NCI-H82 treated with DMSO at 0.1 percent for 48 hours (cell line): ENCODE measurements around the gene MTHFS.
"Not testable (repeated sequence)": the region's sequence is repeated elsewhere in the genome, so short reads cannot be mapped to it uniquely, and the experiment has no call there.

Experiments used
- DNase-seq: peaks from one replicate; lab custom pipeline; 2025; ENCODE audit not compliant: unreplicated experiment; lab: John Stamatoyannopoulos, UW

The MTHFS gene

DNA sequence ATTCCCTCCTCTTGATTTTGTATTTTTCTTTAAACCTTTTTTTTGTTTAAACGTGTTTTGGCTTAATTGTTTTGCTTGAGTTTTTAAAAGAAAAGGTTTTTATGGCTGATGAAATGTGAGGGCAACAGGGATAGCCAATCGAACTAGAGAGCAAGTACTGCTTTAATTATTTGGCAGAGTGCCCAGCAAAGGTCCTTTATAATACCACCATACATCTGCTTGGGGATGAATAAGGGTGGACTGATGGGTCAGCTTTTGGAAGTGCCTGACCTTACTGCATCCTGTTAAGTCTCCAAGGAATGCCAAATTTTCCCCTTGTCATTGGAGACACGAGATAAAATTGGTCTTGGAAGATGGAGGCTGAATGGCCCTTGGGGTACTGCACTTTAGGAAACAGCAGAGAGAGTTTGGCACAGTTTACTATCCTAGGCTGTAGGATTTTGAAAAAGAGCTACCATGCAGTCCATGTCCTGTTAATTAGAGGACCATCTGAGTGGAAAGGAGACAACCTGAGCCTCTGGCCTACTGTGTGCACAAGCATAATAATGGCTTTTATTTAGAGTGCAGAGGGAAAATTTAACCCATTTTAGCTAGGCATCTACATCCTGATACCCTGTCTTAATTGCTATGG, 19.8 kb upstream of the MTHFS start:
- no peak for DNase-seq

DNA sequence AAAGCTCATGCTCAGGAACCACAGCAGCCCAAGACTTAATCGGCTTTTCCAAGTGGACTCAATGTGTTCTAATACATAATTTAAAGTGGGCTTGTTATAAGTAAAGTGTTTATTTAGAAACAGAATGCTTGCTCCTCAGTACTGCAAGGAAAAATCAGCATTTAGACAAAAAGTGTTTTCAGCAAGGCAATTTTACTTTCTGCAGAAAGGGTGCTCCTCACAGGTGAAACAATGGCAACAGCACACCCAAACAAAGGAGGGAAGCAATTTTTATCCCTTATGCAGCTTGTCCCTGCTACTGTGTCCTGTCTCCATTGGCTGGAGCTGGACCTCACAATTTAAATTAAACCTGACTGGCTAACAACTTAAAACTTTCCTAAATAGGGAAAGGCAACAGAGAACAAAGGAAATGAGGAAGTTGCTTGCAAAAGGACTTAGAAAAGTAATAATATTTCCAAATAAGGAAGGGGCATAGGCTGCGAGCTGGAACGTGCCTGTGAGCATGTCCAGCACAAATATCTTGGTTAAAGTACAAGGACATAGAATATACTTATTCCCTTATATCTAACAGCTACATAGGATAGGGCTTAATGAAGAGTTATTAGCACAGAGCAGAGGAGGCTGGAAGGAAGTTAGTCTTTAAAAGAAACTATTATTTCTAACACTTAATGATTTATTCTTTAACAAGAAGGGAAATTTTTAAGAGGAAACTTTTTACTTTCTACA, 19.1 kb upstream of the MTHFS start:
- not testable (repeated sequence) for DNase-seq

DNA sequence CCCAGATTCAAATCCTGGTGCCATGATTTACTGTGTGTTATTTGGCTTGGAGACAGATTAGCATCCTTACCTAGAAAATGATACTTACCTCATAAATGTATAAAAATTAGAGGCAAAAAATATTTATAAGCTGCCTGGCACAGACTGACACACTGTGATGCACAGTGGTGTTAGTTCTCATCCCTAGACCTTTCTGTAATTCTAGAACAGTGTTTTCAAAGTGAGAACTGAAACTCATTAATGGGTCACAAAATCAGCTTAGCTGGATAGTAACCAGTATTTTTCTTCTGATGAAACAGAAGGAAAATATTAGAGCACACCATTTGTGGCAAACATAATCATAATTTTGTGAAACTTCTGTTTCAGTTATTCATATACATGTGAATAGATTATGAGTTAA, 17.9 kb upstream of the MTHFS start:
- no peak for DNase-seq

DNA sequence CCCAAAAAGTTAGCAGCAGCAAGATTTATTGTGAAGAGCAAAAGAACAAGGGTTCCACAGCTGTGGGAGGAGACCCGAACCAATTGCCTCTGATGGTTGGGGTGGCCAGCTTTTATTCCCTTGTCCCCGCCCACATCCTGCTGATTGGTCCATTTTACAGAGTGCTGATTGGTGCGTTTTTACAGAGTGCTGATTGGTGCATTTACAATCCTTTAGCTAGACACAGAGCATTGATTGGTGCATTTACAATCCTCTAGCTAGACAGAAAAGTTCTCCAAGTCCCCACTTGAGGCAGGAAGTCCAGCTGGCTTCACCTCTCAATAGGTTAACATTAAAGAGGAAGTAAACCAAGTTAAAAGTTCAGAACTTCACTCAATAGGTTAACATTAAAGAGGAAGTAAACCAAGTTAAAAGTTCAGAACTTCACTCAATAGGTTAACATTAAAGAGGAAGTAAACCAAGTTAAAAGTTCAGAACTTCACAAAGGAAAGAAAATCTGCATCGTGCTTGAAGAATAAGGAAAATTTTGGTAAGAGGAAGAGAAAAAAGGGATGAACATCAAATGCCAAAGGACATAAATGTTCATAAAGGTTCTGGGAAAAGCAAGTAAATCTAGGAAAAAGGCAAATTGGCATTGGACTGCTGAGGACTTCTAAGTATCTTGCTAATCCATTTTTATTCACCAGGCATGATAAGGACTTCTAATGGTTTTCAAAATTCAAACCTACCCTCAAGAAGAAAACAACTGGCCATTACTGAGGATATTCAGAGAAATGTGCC, 12.9 kb upstream of the MTHFS start:
- DNase-seq = not testable (repeated sequence)

DNA sequence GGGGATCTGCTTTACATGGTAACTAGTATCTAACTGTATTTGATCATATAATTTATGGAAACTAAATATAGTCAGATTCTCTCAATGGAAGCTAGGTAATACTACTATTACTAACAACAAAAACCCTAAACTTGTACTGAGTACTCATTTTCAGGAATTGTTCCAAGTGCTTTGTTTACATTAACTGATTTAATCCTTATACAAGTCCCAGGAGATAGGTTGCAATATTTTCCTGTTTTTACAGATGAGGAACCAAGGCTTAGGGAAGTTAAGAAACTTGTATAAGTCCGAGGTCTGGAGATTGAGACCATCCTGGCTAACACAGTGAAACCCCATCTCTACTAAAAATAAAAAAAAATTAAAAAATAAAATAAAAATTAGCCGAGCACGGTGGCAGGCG, 7.5 kb upstream of the MTHFS start:
- DNase-seq = no peak

DNA sequence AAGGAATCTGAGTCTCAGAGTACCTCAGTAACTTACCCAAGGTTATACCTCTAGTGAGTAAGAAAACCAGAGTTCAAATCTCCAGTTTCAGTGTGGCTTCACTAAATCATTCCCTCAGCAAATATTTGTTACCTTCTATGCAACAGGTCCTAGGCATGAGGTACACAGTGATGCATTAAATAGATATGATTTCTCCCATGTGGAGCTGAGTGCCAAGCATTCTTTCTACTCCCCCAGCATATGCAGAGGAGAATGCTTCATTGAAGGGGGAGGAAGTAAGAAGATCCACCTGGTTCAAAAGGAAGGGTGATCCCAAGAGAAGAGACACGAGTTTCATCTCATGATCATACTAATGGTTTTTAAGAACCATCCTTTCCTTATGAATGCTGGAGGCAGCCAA, 6.8 kb upstream of the MTHFS start:
- DNase-seq = no peak

DNA sequence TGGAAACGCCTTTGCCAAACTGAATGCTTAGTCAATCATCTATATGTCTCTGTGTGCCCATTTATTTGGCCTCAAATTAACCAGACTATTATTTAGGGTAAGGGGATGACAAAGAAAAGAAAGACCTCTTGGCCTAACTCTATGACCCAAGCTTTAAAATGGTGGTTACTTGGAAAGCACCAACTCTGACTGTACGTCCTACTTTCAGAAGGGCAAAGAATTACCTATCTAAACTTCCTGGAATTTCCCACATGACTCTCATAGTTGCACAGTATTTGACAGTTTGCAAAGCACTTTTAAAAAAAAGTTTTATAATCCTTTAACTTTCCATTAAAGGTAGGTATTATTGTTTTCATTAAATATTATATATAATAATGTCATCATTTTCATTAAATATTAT, 6.3 kb upstream of the MTHFS start:
- no peak for DNase-seq

DNA sequence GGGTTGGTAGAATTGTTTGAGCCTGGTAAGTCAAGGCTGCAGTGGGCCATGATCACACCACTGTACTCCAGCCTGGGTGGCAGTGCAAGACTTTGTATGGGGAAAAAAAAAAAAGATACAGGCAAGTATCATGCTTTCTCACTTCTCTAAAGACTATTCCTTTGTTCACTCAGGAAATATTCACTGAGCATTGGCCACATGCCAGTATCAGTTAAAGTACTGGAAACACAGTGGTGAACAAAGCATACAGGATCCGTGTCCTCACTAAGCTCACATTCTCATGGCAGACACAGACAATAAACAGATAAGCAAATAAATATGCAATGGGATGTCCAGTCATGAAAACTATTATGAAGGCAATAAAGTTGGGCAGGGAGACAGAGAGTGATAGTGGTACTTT, 5.1 kb upstream of the MTHFS start:
- no peak for DNase-seq

DNA sequence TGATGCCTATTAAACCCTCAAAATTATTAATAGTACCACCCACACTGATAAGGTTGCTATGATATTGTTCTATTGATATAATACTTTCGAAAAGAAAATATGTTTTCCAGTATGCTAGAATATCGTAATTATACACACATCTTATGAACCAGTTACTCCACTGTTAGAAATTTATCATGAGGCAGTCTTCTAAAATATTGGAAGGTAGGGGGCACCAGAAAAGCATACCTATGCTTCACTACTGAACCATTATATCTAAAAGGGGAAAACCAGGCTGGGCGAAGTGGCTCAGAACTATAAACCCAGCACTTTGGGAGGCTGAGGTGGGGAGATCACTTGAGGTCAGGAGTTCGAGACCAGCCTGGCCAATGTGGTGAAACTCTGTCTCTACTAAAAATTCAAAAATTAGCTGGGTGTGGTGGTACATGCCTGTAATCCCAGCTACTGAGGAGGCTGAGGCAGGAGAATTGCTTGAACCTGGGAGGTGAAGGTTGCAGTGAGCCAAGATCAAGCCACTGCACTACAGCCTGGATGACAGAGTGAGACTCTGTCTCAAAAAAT, 4.1 kb upstream of the MTHFS start:
- DNase-seq = not testable (repeated sequence)

DNA sequence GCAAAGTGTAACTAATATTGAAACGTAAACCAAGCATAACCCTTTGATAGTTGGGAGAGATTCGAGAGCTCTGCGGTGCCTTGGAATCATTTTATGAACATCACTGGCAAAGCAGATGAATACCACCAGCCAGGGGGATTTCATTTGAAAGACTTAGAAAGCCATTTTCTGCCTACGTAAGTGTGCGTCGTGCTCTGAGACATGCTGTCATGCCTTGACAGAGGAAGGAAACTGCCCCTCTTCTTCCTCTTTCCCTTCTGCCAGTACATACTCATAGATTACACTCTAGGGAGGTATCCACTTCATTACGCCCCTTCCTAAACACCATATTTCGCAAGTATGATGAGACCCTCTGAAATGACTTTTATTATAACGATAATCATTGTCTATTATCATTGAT, 3.3 kb upstream of the MTHFS start:
- DNase-seq = no peak

DNA sequence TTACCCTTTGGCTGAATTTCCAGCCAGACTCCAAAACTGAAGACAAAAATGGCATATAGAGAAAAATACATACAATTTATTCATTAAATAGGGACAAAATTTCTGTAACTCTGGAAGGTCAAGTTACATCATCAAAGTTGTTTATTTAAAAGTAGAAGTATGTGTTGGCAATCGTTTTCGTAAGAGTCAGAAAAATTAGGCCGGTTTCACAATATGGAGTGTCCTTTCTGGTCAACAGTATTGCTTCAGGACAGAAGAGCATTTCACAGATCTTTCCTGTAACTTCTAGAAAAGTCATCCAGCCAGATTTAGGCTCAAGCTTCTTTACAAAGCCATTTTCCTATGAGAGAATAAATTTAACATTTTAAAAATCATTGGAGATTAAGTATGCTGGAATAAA, 2.0 kb upstream of the MTHFS start:
- not testable (repeated sequence) for DNase-seq

DNA sequence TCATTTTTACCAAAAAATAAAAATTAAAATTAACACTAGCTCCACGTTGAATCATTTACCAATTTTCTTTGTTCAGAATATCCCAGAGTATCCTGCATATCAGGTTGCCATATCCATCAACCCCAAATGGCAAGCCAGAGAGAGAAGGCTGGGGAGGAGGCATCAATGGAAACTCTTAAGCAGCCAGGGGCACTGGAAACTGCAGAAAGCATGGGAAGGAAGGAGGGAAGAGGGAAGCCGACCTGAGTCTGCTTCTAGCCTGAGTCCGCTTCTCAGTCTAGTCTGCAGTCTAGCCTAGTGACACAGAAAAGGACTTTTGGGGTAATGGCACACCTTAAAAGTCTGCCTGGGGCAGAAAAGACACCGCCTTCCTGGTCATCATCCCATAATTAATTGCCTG, 1.6 kb upstream of the MTHFS start:
- no peak for DNase-seq

DNA sequence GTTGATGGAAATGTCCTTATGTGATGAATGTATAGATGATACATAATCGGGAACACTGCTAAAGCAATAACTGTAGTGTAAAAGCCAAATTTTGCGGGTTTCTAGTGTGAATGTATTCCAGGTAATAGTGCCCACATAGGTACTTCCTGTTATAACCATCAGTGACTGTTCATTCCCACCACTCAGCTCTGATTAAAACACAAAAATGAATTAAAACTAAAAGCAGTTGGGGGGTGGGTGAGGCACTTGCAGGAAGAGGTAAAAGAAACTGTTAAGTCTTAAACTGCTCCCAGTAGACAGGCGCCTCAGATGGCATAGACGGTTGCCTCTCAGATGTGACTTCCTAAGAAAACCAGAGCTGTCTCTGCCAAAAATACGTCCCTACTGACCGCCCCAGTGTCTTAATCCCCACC, 893 bp upstream of the MTHFS start:
- no peak for DNase-seq

DNA sequence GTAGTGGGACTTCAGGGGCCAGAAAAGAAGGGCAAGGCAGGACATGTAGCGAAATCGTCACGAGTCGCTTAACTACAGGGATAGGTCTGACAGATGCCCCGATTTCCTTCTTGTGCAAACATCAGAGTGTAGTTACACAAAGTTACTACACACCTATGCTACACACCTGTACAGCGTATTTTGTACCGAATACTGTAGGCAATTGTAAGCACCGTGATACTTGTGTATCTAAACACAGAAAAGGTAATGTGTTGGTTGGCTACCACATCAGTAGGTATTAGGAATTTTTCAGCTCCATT, 515 bp upstream of the MTHFS start:
- no peak for DNase-seq

DNA sequence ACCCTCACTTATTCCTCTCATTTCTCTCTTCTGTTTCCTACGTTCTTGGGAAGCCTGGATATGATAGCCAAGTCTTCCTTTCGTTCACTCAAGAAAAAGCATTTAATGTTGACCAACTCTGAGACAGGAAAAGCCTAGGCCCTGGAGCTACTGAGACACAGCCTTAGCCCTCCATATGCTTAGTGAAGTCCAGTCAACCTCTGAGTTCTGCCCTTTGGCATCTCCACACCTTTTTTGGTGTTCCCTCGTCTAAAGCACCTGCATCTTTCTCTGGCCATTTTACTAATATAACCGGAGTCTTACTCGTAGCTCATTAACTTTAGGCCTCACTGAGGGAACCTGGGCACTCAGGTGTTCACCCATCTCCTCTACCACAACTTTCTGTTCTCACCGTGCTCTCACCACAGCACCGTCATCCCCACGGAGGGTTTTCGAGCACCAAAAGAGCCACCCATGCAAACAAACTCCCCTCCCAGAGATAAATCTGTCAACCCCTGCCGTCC, 632 bp downstream of the MTHFS start:
- DNase-seq = no peak

DNA sequence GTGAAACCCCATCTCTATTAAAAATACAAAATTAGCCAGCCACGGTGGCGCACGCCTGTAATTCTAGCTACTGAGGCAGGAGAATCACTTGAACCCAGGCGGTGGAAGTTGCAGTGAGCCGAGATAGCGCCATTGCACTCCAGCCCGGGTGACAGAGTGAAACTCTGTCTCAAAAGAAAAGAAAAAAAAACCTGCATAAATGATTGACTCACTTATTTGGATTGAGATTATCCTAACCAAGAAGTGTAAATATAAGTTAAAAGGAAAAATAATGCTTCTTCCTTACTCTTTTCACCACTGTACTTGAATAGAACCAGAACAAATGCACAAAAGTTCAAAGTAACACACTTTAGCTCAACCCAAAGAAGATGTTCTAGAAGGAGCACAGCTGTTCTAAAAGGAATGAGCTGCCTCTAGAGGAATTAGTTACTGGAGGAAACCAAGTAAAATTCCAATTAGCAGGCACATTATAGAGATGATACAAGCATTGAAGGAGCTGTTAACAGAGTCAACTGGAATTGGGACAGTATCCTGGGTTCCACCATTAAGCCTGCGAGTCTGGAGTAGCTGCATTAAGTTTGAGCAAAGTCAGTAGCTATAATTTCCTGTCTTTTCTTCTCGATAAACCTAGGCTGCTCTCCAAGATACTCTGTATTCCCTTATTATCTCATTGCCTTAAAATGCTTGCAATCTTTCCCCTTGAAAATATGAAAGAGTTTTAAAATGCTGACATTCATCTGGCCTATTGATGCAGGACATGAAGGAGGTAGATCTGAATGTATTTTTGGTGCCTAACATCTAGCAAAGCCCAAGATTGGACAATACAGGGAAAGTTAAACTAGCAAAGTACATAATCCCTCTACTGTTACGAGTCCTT, 9.5 kb downstream of the MTHFS start:
- DNase-seq = no peak

DNA sequence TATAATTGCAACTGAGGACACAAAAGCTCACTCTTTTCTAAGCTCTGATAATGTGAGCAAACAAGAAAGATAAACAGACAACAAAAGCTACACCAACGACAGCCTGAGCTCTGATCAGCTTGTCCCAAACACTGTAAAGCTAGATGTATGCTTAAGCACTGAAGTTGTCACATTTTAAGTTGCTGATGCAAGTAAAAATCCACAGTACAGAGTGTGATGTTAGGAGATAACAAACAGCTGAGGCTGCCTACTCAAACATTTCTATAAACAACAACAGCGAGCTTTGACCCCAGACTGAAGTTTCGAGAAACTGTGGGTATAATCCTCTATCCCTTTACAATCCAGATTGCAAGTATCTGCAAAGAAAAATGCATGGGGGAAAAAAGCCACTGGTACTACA, 10.7 kb downstream of the MTHFS start:
- DNase-seq = no peak

DNA sequence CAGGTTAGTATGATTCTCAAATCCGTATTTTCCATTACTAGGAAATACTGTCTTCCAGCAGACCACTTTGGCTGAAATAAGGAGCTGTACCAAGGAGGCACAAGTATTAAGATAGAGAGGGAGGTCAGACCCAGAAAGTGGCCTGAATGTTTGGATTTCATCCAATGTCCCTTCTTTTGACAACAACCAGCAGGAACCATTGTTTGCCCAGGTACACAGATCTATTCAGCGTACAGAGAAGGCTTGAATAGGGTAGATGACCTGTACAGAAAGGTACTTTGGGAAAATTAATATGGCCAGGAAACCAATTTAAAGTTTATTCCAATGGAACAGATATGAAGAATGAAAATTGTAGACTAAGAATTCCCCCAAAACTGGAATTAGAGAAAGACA, 12.6 kb downstream of the MTHFS start:
- no peak for DNase-seq

DNA sequence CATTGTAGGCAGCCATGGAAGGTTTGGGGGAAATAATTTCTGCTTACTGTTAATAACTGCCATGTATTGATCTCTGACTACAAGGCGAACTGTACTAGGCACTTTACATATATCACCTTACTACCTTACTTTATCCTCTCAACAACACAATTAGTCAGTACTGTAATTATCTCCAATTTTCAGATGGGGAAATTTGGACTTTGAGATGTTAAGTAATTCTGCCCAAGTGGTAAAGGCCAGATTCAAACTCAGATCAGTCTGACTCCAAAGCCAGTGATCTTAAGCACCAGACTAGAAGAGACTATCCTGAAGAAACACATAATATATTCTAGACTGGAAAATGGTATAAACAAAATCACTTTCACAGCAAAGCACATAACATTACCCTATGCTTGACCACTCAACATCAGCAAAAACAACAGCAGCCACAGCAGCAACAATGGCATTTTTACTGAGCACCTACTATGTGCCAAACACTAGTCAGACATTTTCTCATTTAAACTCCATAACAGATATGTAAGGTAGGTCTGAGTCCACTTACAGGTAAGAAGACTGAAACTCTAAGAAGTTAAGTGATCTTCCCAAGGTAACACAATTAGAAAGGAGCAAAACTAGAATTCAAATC, 13.1 kb downstream of the MTHFS start:
- no peak for DNase-seq

DNA sequence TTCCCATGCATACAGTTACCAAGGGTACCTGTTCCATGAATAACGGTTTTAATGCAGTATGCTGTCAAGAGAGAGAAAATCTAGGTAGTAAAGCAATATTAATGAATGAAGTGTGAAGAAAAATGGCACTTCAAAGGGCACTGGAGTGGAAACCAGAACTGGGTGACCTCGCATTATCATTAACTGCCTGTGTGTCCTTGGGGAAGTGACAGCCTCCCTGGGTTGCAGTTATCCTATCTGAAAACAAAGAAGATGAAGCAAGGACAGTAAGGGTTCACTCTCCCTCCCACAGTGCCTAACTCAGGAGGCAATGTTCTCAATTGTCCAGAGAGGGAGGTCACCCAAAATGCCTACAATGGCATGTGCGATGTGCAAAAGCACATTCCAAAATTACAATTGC, 15.1 kb downstream of the MTHFS start:
- no peak for DNase-seq

DNA sequence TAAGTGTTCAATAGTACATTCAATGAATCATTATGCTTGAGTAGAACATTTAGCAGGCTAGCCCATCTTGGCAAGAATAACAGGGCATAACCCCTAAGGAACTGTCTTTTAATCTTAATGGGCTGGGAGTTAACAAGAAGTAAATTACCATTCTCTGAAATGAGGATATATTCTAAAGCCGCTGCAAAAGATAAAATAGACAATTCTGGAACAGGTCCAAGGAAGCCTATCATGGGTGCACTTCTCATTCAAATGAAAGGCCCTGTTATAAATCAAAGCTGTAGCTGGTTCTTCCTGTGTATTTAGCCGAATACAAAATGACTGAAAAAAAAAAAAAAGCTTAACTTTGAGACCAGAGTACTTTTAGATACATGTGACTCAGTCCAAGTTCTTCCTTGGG, 15.6 kb downstream of the MTHFS start:
- no peak for DNase-seq
